Right lobe of liver (tissue), 6 donors: ENCODE measurements around the gene AP5B1. TPM values are rescaled to one million over a fixed set of nuclear protein-coding genes. Genes with fewer than 3 reads are reported as not detected.

ENCODE experiments used
- ATAC-seq, 4 donors: fragments of 200-7000 bp; cut with Tn5 transposase; one replicate each; pipeline ENCODE4 v1.9.1; 2020; ENCODE audit warnings: mild to moderate bottlenecking in 4 of 4, moderate library complexity in 4 of 4
- DNase-seq, 3 donors: peaks; one replicate each; pipeline ENCODE4 v3.0.0-alpha.2; 2020
- H3K27ac ChIP-seq, 3 donors: fragments of 200-600 bp; one replicate each; pipeline ENCODE4 v1.8.0; 2022
- H3K27me3 ChIP-seq, 2 donors: fragments of 200-600 bp; one replicate each; pipeline ENCODE4 v1.8.0; 2022
- H3K36me3 ChIP-seq, 4 donors: fragments of 200-600 bp; sonication (generic) in 1 of 4; one replicate each; pipeline versions ENCODE4 v1.5.1 to v1.8.0; 2017 to 2022; ENCODE audit warnings: control low read depth in 1 of 4
- H3K4me1 ChIP-seq, 4 donors: fragments of 200-600 bp; sonication (generic) in 1 of 4; one replicate each; pipeline versions ENCODE4 v1.5.1 to v1.8.0; 2017 to 2022; ENCODE audit warnings: control low read depth in 1 of 4
- H3K4me3 ChIP-seq, 3 donors: fragments of 200-600 bp; one replicate each; pipeline ENCODE4 v1.8.0; 2022
- H3K9me3 ChIP-seq, 4 donors: fragments of 200-600 bp; sonication (generic) in 1 of 4; one replicate each; pipeline versions ENCODE4 v1.5.1 to v1.8.0; 2017 to 2022; ENCODE audit warnings: control low read depth in 1 of 4
- CTCF ChIP-seq, 4 donors: fragments of 200-600 bp in 3 of 4; fragments of 450-650 bp in 1 of 4; IDR thresholded peaks; one replicate each; pipeline versions ENCODE4 v1.5.1 to v1.8.0; 2016 to 2022; ENCODE audit warnings: antibody characterized with exemption in 4 of 4, mild to moderate bottlenecking in 2 of 4
- POLR2A ChIP-seq: fragments of 450-650 bp; IDR thresholded peaks from one replicate; pipeline ENCODE4 v1.6.1; 2017; ENCODE audit warnings: antibody characterized with exemption, mild to moderate bottlenecking
- WGBS: methylation state at CpG from one replicate; pipeline ENCODE4 v1.1.6; 2018; ENCODE audit warnings: low coverage, low lambda C conversion rate; ENCODE audit not compliant: insufficient coverage; ENCODE audit errors: missing lambda C conversion rate; 5-methylcytosine and 5-hydroxymethylcytosine counted together
- intact Hi-C, 2 donors: fragments of 100-400 bp; cut with DNase I; formaldehyde crosslinking; loops; one replicate each; pipeline versions ENCODE4 v1.11.2 to v1.14.1; 2022
- total RNA-seq, 6 experiments: library from RNA; depleted of rRNA in 2 of 6; stranded (reverse); fragments of >200 nt in 2 of 6; fragmentation: NEBNext Ultra II Directional in 3 of 6; extraction: Animal tissue kit (Norgen Biotek cat#: 25700) in 3 of 6; gene quantifications; one replicate each; pipeline versions ENCODE4 v1.1.0 to v1.2.4, GENCODE V29; 2016 to 2023
- donor health status: DM: no; HTN: yes; CAD: no.
- donor health status: DM: no; HTN: no; CAD: no.
- donor health status: DM: no; HTN: no; CAD: no.
- donor health status: DM: no; HTN: yes; CAD: no.
- donor health status: DM: no; HTN: yes; CAD: no.

The AP5B1 gene
- total RNA-seq, 6 experiments from 2014 or later: 5.0 to 13.5 (median 9.7) TPM

- H3K27ac ChIP-seq: no peak overlapping the region
- H3K4me3 ChIP-seq: no peak overlapping the region
- DNase-seq (no peak), ATAC-seq (no peak)
- no peaks in the 10 kb centered on the region for H3K9me3 ChIP-seq
- TF ChIP-seq POLR2A (no peak), CTCF (IDR thresholded peaks at IDR 0.05) (no peak)
- peaks cover 0 to 10% of the 10 kb centered on the region in 2 donors for H3K27me3 ChIP-seq
- intact Hi-C loops: no loop called here
- no peaks in the 10 kb centered on the region for H3K36me3 ChIP-seq
- H3K4me1 ChIP-seq: peaks cover 0 to 8% (median 4%) of the 10 kb centered on the region in 4 donors
- WGBS: no CpG with 5 or more reads among the region's 16 CpGs
These were observed 11.7 kb upstream of the AP5B1 start for GRCh38 chr11:65792456-65792855.

GRCh38 chr11:65791719-65792213 lies 11.0 kb upstream of the AP5B1 start:
- Histone ChIP-seq H3K4me3 (no peak overlapping the region), H3K4me1 (peaks cover 0 to 11% (median 4%) of the 10 kb centered on the region in 4 donors), H3K27ac (no peak overlapping the region), H3K9me3 (no peaks in the 10 kb centered on the region), H3K36me3 (no peaks in the 10 kb centered on the region), H3K27me3 (peaks cover 0 to 10% of the 10 kb centered on the region in 2 donors)
- ATAC-seq (no peak), DNase-seq (no peak)
- intact Hi-C loops: no loop called here
- WGBS: no CpG with 5 or more reads among the region's 13 CpGs
- TF ChIP-seq CTCF (IDR thresholded peaks at IDR 0.05) (no peak), POLR2A (no peak)

GRCh38 chr11:65790902-65791650 lies 10.3 kb upstream of the AP5B1 start:
- Histone ChIP-seq H3K4me3 (no peak overlapping the region), H3K27ac (no peak overlapping the region), H3K27me3 (peaks cover under 1 to 16% of the 10 kb centered on the region in 2 donors), H3K36me3 (no peaks in the 10 kb centered on the region), H3K9me3 (no peaks in the 10 kb centered on the region), H3K4me1 (peaks cover 0 to 14% (median 4%) of the 10 kb centered on the region in 4 donors)
- TF ChIP-seq CTCF (IDR thresholded peaks at IDR 0.05): no peak
- TF ChIP-seq POLR2A: no peak
- ATAC-seq (no peak), DNase-seq (no peak)
- intact Hi-C loops: no loop called here
- WGBS: 97% methylated on average over 6 of the region's 18 CpGs

GRCh38 chr11:65790104-65790901 lies 9.5 kb upstream of the AP5B1 start:
- Histone ChIP-seq H3K27me3 (peaks cover 4 to 20% of the 10 kb centered on the region in 2 donors), H3K4me1 (peaks cover 0 to 14% (median 4%) of the 10 kb centered on the region in 4 donors), H3K36me3 (no peaks in the 10 kb centered on the region), H3K4me3 (no peak overlapping the region), H3K9me3 (no peaks in the 10 kb centered on the region), H3K27ac (no peak overlapping the region)
- TF ChIP-seq CTCF (IDR thresholded peaks at IDR 0.05) (no peak), POLR2A (no peak)
- 80% methylated on average over 1 of the region's 13 CpGs for WGBS
- DNase-seq: no peak
- intact Hi-C loops: no loop called here
- no peak for ATAC-seq
